Liver (tissue), 3 donors: Measurements from ENCODE around the gene RAB5B.

Experiments used
- CTCF ChIP-seq: fragments of 150-350 bp; IDR thresholded peaks from 2 replicates; pipeline ENCODE4 v1.5.1; 2017; ENCODE audit warnings: improper control_type of control experiment, low read depth, low read length; ENCODE audit not compliant: missing input control
- EGR1 ChIP-seq, 2 donors: IDR thresholded peaks; 2 replicates each; pipeline ENCODE4 v1.6.1; 2016 to 2018; ENCODE audit warnings: antibody characterized with exemption in 2 of 2, low read depth in 2 of 2
- FOXA2 ChIP-seq: IDR thresholded peaks from 2 replicates; pipeline ENCODE4 v1.6.1; 2016; ENCODE audit warnings: antibody characterized with exemption
- GABPA ChIP-seq, 2 donors: IDR thresholded peaks in 1 of 2; conservative IDR thresholded peaks in 1 of 2; 2 replicates each; pipeline ENCODE4 v1.6.1; 2016; ENCODE audit warnings: antibody characterized with exemption in 2 of 2, mild to moderate bottlenecking in 1 of 2, moderate library complexity in 1 of 2
- JUND ChIP-seq, 2 donors: IDR thresholded peaks; 2 replicates each; pipeline ENCODE4 v1.6.1; 2016; ENCODE audit warnings: antibody characterized with exemption in 2 of 2
- MAX ChIP-seq: IDR thresholded peaks from 2 replicates; pipeline ENCODE4 v1.6.1; 2016; ENCODE audit warnings: antibody characterized with exemption
- RAD21 ChIP-seq, 2 donors: IDR thresholded peaks; 2 replicates each; pipeline ENCODE4 v1.6.1; 2016; ENCODE audit warnings: antibody characterized with exemption in 2 of 2, mild to moderate bottlenecking in 2 of 2
- TAF1 ChIP-seq: conservative IDR thresholded peaks from 2 replicates; pipeline ENCODE4 v1.6.1; 2016; ENCODE audit warnings: antibody characterized with exemption, mild to moderate bottlenecking
- YY1 ChIP-seq: IDR thresholded peaks from 2 replicates; pipeline ENCODE4 v1.6.1; 2016; ENCODE audit warnings: antibody characterized with exemption, mild to moderate bottlenecking
- TF ChIP-seq, protein P1 (sequence below): IDR thresholded peaks from 2 replicates; pipeline ENCODE4 v1.6.1; 2016; ENCODE audit warnings: antibody characterized with exemption
- TF ChIP-seq, protein P2 (sequence below): IDR thresholded peaks from 2 replicates; pipeline ENCODE4 v1.6.1; 2016; ENCODE audit warnings: antibody characterized with exemption
- TF ChIP-seq, protein P3 (sequence below): IDR thresholded peaks from 2 replicates; pipeline ENCODE4 v1.6.1; 2016; ENCODE audit warnings: antibody characterized with exemption, mild to moderate bottlenecking
- donor health status: healthy.
- donor health status: healthy.

- TF ChIP-seq, protein P1, sequence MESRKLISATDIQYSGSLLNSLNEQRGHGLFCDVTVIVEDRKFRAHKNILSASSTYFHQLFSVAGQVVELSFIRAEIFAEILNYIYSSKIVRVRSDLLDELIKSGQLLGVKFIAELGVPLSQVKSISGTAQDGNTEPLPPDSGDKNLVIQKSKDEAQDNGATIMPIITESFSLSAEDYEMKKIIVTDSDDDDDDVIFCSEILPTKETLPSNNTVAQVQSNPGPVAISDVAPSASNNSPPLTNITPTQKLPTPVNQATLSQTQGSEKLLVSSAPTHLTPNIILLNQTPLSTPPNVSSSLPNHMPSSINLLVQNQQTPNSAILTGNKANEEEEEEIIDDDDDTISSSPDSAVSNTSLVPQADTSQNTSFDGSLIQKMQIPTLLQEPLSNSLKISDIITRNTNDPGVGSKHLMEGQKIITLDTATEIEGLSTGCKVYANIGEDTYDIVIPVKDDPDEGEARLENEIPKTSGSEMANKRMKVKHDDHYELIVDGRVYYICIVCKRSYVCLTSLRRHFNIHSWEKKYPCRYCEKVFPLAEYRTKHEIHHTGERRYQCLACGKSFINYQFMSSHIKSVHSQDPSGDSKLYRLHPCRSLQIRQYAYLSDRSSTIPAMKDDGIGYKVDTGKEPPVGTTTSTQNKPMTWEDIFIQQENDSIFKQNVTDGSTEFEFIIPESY, result no peak
- TF ChIP-seq, protein P2, sequence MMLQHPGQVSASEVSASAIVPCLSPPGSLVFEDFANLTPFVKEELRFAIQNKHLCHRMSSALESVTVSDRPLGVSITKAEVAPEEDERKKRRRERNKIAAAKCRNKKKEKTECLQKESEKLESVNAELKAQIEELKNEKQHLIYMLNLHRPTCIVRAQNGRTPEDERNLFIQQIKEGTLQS, result no peak
- TF ChIP-seq CTCF (no peak), JUND (IDR thresholded peaks at IDR 0.05) (no peak), FOXA2 (no peak), TAF1 (no peak), YY1 (no peak), RAD21 (IDR thresholded peaks at IDR 0.05) (no peak), GABPA (IDR thresholded peaks at IDR 0.05 in 1 of 2, conservative IDR thresholded peaks at IDR 0.05 in 1 of 2) (no peak), EGR1 (IDR thresholded peaks at IDR 0.05; ENCODE audit: low read depth in 2 of 2) (no peak), MAX (no peak)
- TF ChIP-seq, protein P3, sequence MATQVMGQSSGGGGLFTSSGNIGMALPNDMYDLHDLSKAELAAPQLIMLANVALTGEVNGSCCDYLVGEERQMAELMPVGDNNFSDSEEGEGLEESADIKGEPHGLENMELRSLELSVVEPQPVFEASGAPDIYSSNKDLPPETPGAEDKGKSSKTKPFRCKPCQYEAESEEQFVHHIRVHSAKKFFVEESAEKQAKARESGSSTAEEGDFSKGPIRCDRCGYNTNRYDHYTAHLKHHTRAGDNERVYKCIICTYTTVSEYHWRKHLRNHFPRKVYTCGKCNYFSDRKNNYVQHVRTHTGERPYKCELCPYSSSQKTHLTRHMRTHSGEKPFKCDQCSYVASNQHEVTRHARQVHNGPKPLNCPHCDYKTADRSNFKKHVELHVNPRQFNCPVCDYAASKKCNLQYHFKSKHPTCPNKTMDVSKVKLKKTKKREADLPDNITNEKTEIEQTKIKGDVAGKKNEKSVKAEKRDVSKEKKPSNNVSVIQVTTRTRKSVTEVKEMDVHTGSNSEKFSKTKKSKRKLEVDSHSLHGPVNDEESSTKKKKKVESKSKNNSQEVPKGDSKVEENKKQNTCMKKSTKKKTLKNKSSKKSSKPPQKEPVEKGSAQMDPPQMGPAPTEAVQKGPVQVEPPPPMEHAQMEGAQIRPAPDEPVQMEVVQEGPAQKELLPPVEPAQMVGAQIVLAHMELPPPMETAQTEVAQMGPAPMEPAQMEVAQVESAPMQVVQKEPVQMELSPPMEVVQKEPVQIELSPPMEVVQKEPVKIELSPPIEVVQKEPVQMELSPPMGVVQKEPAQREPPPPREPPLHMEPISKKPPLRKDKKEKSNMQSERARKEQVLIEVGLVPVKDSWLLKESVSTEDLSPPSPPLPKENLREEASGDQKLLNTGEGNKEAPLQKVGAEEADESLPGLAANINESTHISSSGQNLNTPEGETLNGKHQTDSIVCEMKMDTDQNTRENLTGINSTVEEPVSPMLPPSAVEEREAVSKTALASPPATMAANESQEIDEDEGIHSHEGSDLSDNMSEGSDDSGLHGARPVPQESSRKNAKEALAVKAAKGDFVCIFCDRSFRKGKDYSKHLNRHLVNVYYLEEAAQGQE, result no peak
Observed at GRCh38 chr12:56040151-56040550, 66.3 kb downstream of the RAB5B start.
